Globus pallidus (tissue), 1 donor: ENCODE data around the gene ZNF770.
A peak's percentile ranks its signal among the peaks of the same experiment; 100 is the strongest.
"Not testable (repeated sequence)": the region's sequence is repeated elsewhere in the genome, so short reads cannot be mapped to it uniquely, and the experiment has no call there.

ENCODE experiments used
- DNase-seq: peaks from one replicate; pipeline ENCODE4 v3.0.0-alpha.2; 2015; ENCODE audit warnings: low spot score

The ZNF770 gene

GRCh38 chr15:34976743-34977142 is 11.3 kb downstream of the ZNF770 start:
- DNase-seq = no peak

DNA sequence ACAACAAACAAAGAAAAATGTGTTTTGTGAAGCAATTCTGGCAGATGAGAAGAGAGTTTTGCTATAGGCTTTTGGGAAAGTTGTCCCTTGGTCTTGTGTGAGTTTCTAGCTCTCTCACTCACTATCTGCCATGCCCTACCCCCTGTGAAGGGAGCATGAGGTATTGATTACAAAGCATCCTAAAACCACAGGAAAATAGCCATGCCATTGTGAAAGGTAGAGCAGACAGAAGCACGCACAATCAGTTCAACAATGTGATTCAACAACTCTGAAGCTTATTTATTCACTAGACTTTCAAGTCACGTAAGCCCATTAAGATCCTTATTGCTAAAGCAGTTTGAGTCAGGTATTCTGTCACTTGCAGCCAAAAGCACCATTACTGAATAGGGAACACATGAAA is 12.0 kb downstream of the ZNF770 start:
- no peak for DNase-seq

DNA sequence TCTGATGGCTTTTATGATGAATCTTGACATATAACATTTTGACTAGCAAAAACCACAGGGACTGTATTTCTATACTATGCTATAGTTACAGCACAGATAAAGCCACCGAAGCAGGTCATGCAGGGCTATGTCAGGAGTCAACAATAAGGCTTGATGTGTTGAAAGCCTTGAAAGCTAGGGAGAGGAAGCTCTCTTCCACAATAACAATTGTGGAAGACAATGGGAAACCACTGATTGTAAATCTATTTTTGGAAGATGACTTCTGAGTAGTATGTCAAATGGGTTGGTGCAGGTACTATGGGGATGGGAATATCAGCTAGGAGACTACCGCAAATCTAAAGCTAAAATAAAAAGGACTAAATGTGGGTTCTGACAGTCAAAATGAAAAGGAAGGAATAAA is 14.6 kb downstream of the ZNF770 start:
- no peak for DNase-seq

- not testable (repeated sequence) for DNase-seq
These were observed 17.9 kb downstream of the ZNF770 start for GRCh38 chr15:34970098-34970643.

- DNase-seq = peak; percentile 96
These were observed 18.6 kb downstream of the ZNF770 start, which contains the start of gene AQR for GRCh38 chr15:34969340-34970097. Gene AQR (minus strand): TSS chr15:34969742. CDS start chr15:34969613, 129 bp downstream.

- DNase-seq = no peak
These were observed 23.8 kb downstream of the ZNF770 start for GRCh38 chr15:34964277-34964676.

GRCh38 chr15:34953851-34954250 is 34.2 kb downstream of the ZNF770 start:
- no peak for DNase-seq

DNA sequence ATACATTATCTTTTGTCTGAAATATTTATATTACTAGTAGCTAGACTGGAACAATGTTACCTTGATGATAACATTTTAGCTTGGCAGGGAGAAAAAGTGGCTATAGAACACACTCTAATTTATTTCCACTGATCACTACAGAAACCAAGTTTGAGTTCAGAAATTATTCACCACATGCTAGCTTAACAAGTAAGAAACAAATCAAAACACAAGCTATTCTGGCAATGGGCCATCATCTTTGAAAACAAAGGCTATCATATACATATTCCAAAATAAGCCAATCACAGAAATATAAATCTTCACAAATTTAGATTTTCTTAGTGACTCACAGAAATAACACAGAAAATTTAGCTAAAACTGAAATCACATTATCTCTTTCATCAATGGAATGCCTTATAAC is 35.6 kb downstream of the ZNF770 start:
- DNase-seq = no peak

GRCh38 chr15:34951993-34952392 is 36.1 kb downstream of the ZNF770 start:
- no peak for DNase-seq

DNA sequence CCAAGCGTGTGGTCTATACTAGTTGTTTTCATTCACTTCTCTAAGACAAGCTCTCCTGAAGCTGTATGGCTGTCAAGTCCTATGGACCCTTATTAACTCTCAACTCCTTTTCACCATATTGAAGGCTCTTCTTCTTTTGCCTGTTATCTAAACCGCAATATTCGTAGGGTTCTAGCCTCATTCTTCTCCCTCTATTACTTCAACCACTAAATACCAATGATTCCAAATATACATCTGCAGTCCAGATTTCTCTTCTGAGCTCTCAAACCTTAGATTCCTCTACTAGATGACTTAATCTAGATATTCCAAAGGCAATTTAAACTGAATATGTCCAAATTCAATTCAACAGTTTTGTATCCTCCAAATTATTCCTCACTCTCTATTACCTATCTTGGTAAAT is 43.2 kb downstream of the ZNF770 start:
- DNase-seq = no peak

- no peak for DNase-seq
These were observed 44.4 kb downstream of the ZNF770 start for GRCh38 chr15:34943711-34944110.

- DNase-seq = not testable (repeated sequence)
These were observed 44.8 kb downstream of the ZNF770 start for GRCh38 chr15:34943264-34943663.

DNA sequence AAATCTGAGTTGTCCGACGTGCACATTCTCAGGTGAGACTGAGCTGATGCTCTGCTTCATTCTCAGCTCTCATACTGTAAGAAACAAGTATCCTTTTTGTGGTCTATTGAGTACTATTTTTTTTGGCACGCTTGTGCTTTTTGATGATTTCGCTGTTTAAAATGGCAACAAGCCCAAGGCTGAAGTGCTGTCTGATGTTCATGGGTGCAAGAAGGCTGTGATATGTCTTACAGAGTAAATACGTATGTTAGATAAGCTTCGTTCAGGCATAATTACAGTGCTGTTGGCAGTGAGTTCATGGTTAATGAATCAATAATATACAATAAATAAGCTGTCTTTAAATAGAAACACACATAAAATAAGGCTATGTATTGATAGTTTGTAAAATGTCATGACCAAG is 45.7 kb downstream of the ZNF770 start:
- no peak for DNase-seq

GRCh38 chr15:34941831-34942230 is 46.3 kb downstream of the ZNF770 start:
- no peak for DNase-seq

GRCh38 chr15:34941185-34941698 is 46.8 kb downstream of the ZNF770 start:
- DNase-seq = no peak

DNA sequence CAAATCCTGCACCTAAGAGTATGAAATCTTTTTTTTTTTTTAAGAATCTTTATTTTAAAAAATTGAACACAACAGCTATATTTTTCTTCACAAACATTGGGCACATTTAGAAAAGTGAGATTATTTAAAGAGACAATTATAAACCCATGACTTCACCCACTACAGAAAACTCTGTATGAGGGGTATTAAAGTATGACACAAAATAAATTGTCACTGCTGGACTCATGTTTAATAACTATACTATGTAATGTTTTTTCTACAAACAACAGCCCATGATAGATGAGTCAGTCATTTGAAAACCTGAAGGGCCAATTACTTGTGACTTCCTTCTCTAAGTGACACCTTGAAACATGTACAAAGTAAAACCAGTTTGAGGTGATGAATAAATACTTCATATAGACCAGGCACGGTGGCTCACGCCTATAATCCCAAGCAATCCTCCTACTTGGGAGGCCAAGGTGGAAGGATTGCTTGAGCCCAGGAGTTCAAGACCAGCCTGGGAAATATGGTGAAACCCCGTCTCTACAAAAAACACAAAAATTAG is 54.6 kb downstream of the ZNF770 start:
- DNase-seq = no peak

DNA sequence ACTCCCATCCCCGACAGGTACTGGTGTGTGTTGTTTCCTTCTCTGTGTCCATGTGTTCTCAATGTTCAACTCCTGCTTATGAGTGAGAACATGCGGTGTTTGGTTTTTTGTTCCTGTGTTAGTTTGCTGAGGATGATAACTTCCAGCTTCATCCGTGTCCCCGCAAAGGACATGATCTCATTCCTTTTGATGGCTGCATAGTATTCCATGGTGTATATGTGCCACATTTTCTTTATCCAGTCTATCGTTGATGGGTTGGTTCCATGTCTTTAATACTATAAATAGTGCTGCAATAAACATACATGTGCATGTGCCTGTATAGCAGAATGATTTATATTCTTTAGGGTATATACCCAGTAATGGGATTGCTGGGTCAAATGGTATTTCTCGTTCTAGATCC is 59.7 kb downstream of the ZNF770 start:
- not testable (repeated sequence) for DNase-seq
